ENCODE measurements around the gene HSD17B8. TPM values are rescaled to one million over a fixed set of nuclear protein-coding genes. Genes with fewer than 3 reads are reported as not detected.

Gene HSD17B8
- polyA plus RNA-seq, 1 of the 3 experiments (the other 2 are of a cell fraction) = 37.5 TPM

GRCh38 chr6:33193619-33194018 is 10.8 kb upstream of the HSD17B8 start:
- Histone ChIP-seq H3F3A (replicated peaks; ENCODE audit: insufficient read depth) (peaks cover 10% of the 10 kb centered on the region), H3K27me3 (ENCODE audit: insufficient read depth) (no peaks in the 10 kb centered on the region), H3K36me3 (replicated peaks in 1 of 2; ENCODE audit: control insufficient read depth in 1 of 2, insufficient read depth in 2 of 2, low read length in 1 of 2) (peaks cover 17 to 39% of the 10 kb centered on the region in 2 experiments), H4K20me1 (ENCODE audit: insufficient read depth) (peaks cover 15% of the 10 kb centered on the region), H2AFZ (ENCODE audit: low read depth) (no peak overlapping the region), H3K4me2 (no peak overlapping the region), H3K27ac (ENCODE audit: low read depth in 2 of 2, low read length in 1 of 2) (no peak overlapping the region), H3K4me3 (ENCODE audit: low read depth in 2 of 2, low read length in 1 of 2) (no peak overlapping the region), H3K4me1 (ENCODE audit: control insufficient read depth in 1 of 2, insufficient read depth in 2 of 2, low read depth in 1 of 2, low read length in 1 of 2) (peaks cover 0 to 27% of the 10 kb centered on the region in 2 experiments; a peak in 1 of 4 replicates), H3K79me2 (ENCODE audit: insufficient read depth) (peaks cover 13% of the 10 kb centered on the region), H3K9me2 (no peaks in the 10 kb centered on the region), H3K9ac (no peak overlapping the region), H3K9me3 (no peaks in the 10 kb centered on the region)
- 86% methylated on average over 3 of the region's 6 CpGs for WGBS (ENCODE audit: low lambda C conversion rate)
- POLR2A ChIA-PET = no interaction called here
- CTCF ChIA-PET = interaction anchor here (0.8 to 1.9 kb wide), 2 partner anchors 22 to 54 kb away, joined by 4 to 10 read pairs; no protein-coding TSS in a partner anchor
- DNase-seq = peak; percentile 41
- TF ChIP-seq PBX3 (IDR thresholded peaks at IDR 0.05) (no peak), SIN3A (IDR thresholded peaks at IDR 0.05; ENCODE audit: borderline replicate concordance, low read depth, low read length) (no peak), MEF2A (IDR thresholded peaks at IDR 0.05; ENCODE audit: borderline replicate concordance, low read depth) (no peak), GATA2 (CRISPR knock-in tag; IDR thresholded peaks at IDR 0.05) (no peak), RAD21 (IDR thresholded peaks at IDR 0.05; ENCODE audit: low read length) (no peak), FOSL2 (IDR thresholded peaks at IDR 0.05; ENCODE audit: borderline replicate concordance, low read depth) (no peak), YY1 (IDR thresholded peaks at IDR 0.05; ENCODE audit: low read depth) (no peak)

- POLR2A ChIA-PET = no interaction called here
- Histone ChIP-seq H3K9me3 (no peaks in the 10 kb centered on the region), H3K4me1 (ENCODE audit: control insufficient read depth in 1 of 2, insufficient read depth in 2 of 2, low read depth in 1 of 2, low read length in 1 of 2) (peaks cover 0 to 34% of the 10 kb centered on the region in 2 experiments; a peak in 1 of 4 replicates), H3F3A (replicated peaks; ENCODE audit: insufficient read depth) (peaks cover 10% of the 10 kb centered on the region), H3K9me2 (no peaks in the 10 kb centered on the region), H2AFZ (ENCODE audit: low read depth) (no peak overlapping the region), H4K20me1 (ENCODE audit: insufficient read depth) (peaks cover 24% of the 10 kb centered on the region), H3K27me3 (ENCODE audit: insufficient read depth) (no peaks in the 10 kb centered on the region), H3K9ac (no peak overlapping the region), H3K4me3 (ENCODE audit: low read depth in 2 of 2, low read length in 1 of 2) (no peak overlapping the region), H3K27ac (ENCODE audit: low read depth in 2 of 2, low read length in 1 of 2) (no peak overlapping the region), H3K79me2 (ENCODE audit: insufficient read depth) (peaks cover 22% of the 10 kb centered on the region), H3K4me2 (no peak overlapping the region), H3K36me3 (replicated peaks in 1 of 2; ENCODE audit: control insufficient read depth in 1 of 2, insufficient read depth in 2 of 2, low read length in 1 of 2) (peaks cover 17 to 39% of the 10 kb centered on the region in 2 experiments)
- TF ChIP-seq MAX (IDR thresholded peaks at IDR 0.05; ENCODE audit: low read depth) = no peak
- no peak for TF ChIP-seq ELF1 (IDR thresholded peaks at IDR 0.05)
- TF ChIP-seq CTCF (IDR thresholded peaks at IDR 0.05) = no peak
- TF ChIP-seq IRF3 (IDR thresholded peaks at IDR 0.05; ENCODE audit: low read depth, low read length) = no peak
- TF ChIP-seq FOXJ3 (CRISPR knock-in tag; IDR thresholded peaks at IDR 0.05) = no peak
- no peak for TF ChIP-seq EZH2phosphoT487 (IDR thresholded peaks at IDR 0.05; ENCODE audit: borderline replicate concordance, low read depth)
- TF ChIP-seq USF2 (IDR thresholded peaks at IDR 0.05; ENCODE audit: borderline replicate concordance, low read depth, low read length) = no peak
- TF ChIP-seq RXRA (IDR thresholded peaks at IDR 0.05; ENCODE audit: borderline replicate concordance, low read depth) = no peak
- TF ChIP-seq NFIC (IDR thresholded peaks at IDR 0.05; ENCODE audit: borderline replicate concordance) = no peak
- no peak for TF ChIP-seq CHD2 (IDR thresholded peaks at IDR 0.05; ENCODE audit: low read length, partially characterized antibody)
- CTCF ChIA-PET = interaction anchor here (0.7 to 1.9 kb wide), 2 partner anchors 35 to 54 kb away, joined by 3 to 10 read pairs; no protein-coding TSS in a partner anchor
- DNase-seq = no peak
- WGBS (ENCODE audit: low lambda C conversion rate) = 79% methylated on average over 8 of the region's 8 CpGs
These were observed 9.9 kb upstream of the HSD17B8 start for GRCh38 chr6:33194431-33194979.

Measured in SK-N-SH (cell line).